B cell (primary cell): Measurements from ENCODE around the gene ARHGAP25. TPM values are rescaled to one million over a fixed set of nuclear protein-coding genes. Genes with fewer than 3 reads are reported as not detected.

Experiments
- ATAC-seq: fragments of 200-7000 bp; cut with Tn5 transposase; one replicate; pipeline ENCODE4 v1.10.0; 2021; ENCODE audit warnings: low read depth, mild to moderate bottlenecking, moderate number of reproducible peaks, moderate library complexity
- CTCF ChIA-PET: fragments of 350-600 bp; sonication (Branson Sonifier 250); formaldehyde crosslinking; loops from one replicate; lab custom pipeline; 2021; ENCODE audit warnings: antibody characterized with exemption, inconsistent platforms; lab: Charles Lee
- POLR2A ChIA-PET: fragments of 350-600 bp; sonication (Branson Sonifier 250); formaldehyde crosslinking; loops from one replicate; lab custom pipeline; 2021; ENCODE audit warnings: antibody characterized with exemption; lab: Charles Lee
- DNase-seq: peaks from one replicate; pipeline ENCODE4 v3.0.0; 2013
- H2AFZ ChIP-seq: 2 replicates; pipeline ENCODE4 v1.6.1; 2012; ENCODE audit warnings: mild to moderate bottlenecking, low read depth, low read length; ENCODE audit not compliant: insufficient read depth, poor library complexity, severe bottlenecking
- H3K27ac ChIP-seq, 2 donors: 1 replicate in 1 of 2; 2 replicates in 1 of 2; pipeline ENCODE4 v1.5.1; 2012 to 2013; ENCODE audit warnings: low read length in 2 of 2, mild to moderate bottlenecking in 2 of 2, moderate library complexity in 1 of 2
- H3K27me3 ChIP-seq, 4 experiments: fragments of 200-600 bp in 1 of 4; sonication (generic) in 1 of 4; replicated peaks in 1 of 4; 1 replicate in 2 of 4; 2 replicates in 2 of 4; pipeline versions ENCODE4 v1.6.1 to v1.7.0; 2013 to 2016; ENCODE audit warnings: low read length in 3 of 4, mild to moderate bottlenecking in 2 of 4, mixed read lengths in 1 of 4, moderate library complexity in 1 of 4; ENCODE audit not compliant: insufficient read depth in 4 of 4, control insufficient read depth in 3 of 4; ENCODE audit errors: control extremely low read depth in 1 of 4
- H3K36me3 ChIP-seq, 2 experiments: replicated peaks in 1 of 2; 1 replicate in 1 of 2; 2 replicates in 1 of 2; pipeline versions ENCODE4 v1.6.1 to v1.7.1; 2013; ENCODE audit warnings: low read length in 1 of 2; ENCODE audit not compliant: insufficient read depth in 2 of 2, control insufficient read depth in 1 of 2; ENCODE audit errors: control extremely low read depth in 1 of 2, extremely low read depth in 1 of 2
- H3K4me1 ChIP-seq, 2 donors: fragments of 200-600 bp in 1 of 2; sonication (generic) in 1 of 2; 1 replicate in 1 of 2; 2 replicates in 1 of 2; pipeline versions ENCODE4 v1.5.1 to v1.6.1; 2013 to 2017; ENCODE audit warnings: low read length in 2 of 2; ENCODE audit not compliant: control insufficient read depth in 2 of 2, insufficient read depth in 2 of 2
- H3K4me2 ChIP-seq: replicated peaks from 2 replicates; pipeline ENCODE3; 2012; ENCODE audit warnings: mild to moderate bottlenecking, low read depth, low read length; ENCODE audit not compliant: poor library complexity, severe bottlenecking
- H3K4me3 ChIP-seq, 5 experiments: fragments of 200-600 bp in 1 of 5; sonication (generic) in 1 of 5; 1 replicate in 3 of 5; 2 replicates in 2 of 5; pipeline versions ENCODE4 v1.5.1 to v1.7.0; 2011 to 2016; ENCODE audit warnings: low read length in 4 of 5, mild to moderate bottlenecking in 4 of 5, low read depth in 2 of 5, control low read depth in 1 of 5, moderate library complexity in 1 of 5; ENCODE audit not compliant: insufficient read depth in 1 of 5; ENCODE audit errors: control extremely low read depth in 1 of 5, extremely low read depth in 1 of 5
- H3K79me2 ChIP-seq: fragments of 200-600 bp; sonication (generic); one replicate; pipeline ENCODE4 v1.6.0; 2016; ENCODE audit warnings: low read length; ENCODE audit not compliant: control insufficient read depth, insufficient read depth
- H3K9ac ChIP-seq: fragments of 200-600 bp; sonication (generic); 2 replicates; pipeline ENCODE4 v1.6.1; 2017; ENCODE audit warnings: mild to moderate bottlenecking, low read length, moderate library complexity
- H3K9me3 ChIP-seq, 3 donors: one replicate each; pipeline versions ENCODE4 v1.6.1 to v1.7.1; 2013; ENCODE audit warnings: low read length in 2 of 3; ENCODE audit not compliant: control insufficient read depth in 2 of 3, insufficient read depth in 1 of 3; ENCODE audit errors: control extremely low read depth in 1 of 3
- H4K20me1 ChIP-seq: 2 replicates; pipeline ENCODE4 v1.6.0; 2012; ENCODE audit warnings: mild to moderate bottlenecking, low read length; ENCODE audit not compliant: insufficient read depth, control insufficient read depth, poor library complexity, severe bottlenecking
- H3K27ac Mint-ChIP-seq: one replicate; pipeline ENCODE4 v1.8.0; 2021; ENCODE audit warnings: mixed read lengths
- H3K27me3 Mint-ChIP-seq: one replicate; pipeline ENCODE4 v1.8.0; 2021; ENCODE audit warnings: mixed read lengths
- H3K4me1 Mint-ChIP-seq: one replicate; pipeline ENCODE4 v1.8.0; 2021; ENCODE audit warnings: mixed read lengths
- H3K4me3 Mint-ChIP-seq: one replicate; pipeline ENCODE4 v1.8.0; 2021; ENCODE audit warnings: mixed read lengths
- H3K9me3 Mint-ChIP-seq: one replicate; pipeline ENCODE4 v1.8.0; 2022; ENCODE audit warnings: mixed read lengths; ENCODE audit not compliant: insufficient read depth
- CTCF ChIP-seq: fragments of 200-600 bp; IDR thresholded peaks from one replicate; pipeline ENCODE4 v1.8.0; 2022; ENCODE audit warnings: antibody characterized with exemption, mild to moderate bottlenecking
- EZH2 ChIP-seq: IDR thresholded peaks from 2 replicates; pipeline ENCODE4 v1.6.1; 2012; ENCODE audit warnings: borderline replicate concordance, low read depth, mild to moderate bottlenecking, moderate library complexity, low read length; ENCODE audit not compliant: insufficient read depth, poor library complexity, severe bottlenecking
- WGBS: methylation state at CpG from one replicate; pipeline ENCODE4 v1.1.5; 2013; ENCODE audit warnings: missing lambda C conversion rate; ENCODE audit not compliant: insufficient coverage; 5-methylcytosine and 5-hydroxymethylcytosine counted together
- intact Hi-C: fragments of 100-400 bp; cut with micrococcal nuclease; formaldehyde crosslinking; loops from one replicate; pipeline ENCODE4 v1.10.0; 2022
- polyA plus RNA-seq: library from polyadenylated mRNA; depleted of rRNA; stranded (reverse); fragments of >200 nt; gene quantifications from 2 replicates; pipeline ENCODE4 v1.2.3, GENCODE V29; 2012
- total RNA-seq, 2 donors: library from RNA; stranded (reverse); fragments of 120-200 nt in 1 of 2; gene quantifications; 1 replicate in 1 of 2; 2 replicates in 1 of 2; pipeline versions ENCODE4 v1.2.3 to v1.2.4, GENCODE V29; 2013 to 2022

Gene ARHGAP25
- total and polyA plus RNA-seq, 2 donors (not counting 1 experiment from before 2014, with no cell fraction given), result 97.9 to 207 TPM

GRCh38 chr2:68809324-68810240, 75.0 kb downstream of the ARHGAP25 start:
- H3K4me1 Mint-ChIP-seq, result peaks cover 61% of the 10 kb centered on the region
- H2AFZ ChIP-seq, result no peak overlapping the region
- intact Hi-C loops, result loop anchor here (2.0 to 5.0 kb wide), 3 partner anchors 17 to 59 kb away; no protein-coding TSS in a partner anchor
- ATAC-seq, result peak; percentile 80
- peaks cover 26 to 28% of the 10 kb centered on the region in 2 donors for H3K4me1 ChIP-seq
- H3K9ac ChIP-seq, result no peak overlapping the region
- TF ChIP-seq CTCF, result no peak
- TF ChIP-seq EZH2, result no peak
- no peak overlapping the region for H3K4me3 ChIP-seq
- peaks cover 11 to 88% of the 10 kb centered on the region in 2 experiments for H3K36me3 ChIP-seq
- peak overlapping the region; percentile 46 for H3K4me3 Mint-ChIP-seq
- POLR2A ChIA-PET, result interaction anchor here (0.7 to 1.7 kb wide), 3 partner anchors 21 to 33 kb away, joined by 4 to 6 read pairs (median 4); no protein-coding TSS in a partner anchor
- no CpG with 5 or more reads among the region's 2 CpGs for WGBS
- peaks cover 15% of the 10 kb centered on the region for H4K20me1 ChIP-seq
- peak overlapping the region; percentile 57 to 84 for H3K27ac ChIP-seq
- H3K27ac Mint-ChIP-seq, result peak overlapping the region; percentile 89
- CTCF ChIA-PET, result interaction anchor here (0.8 to 3.7 kb wide), 8 partner anchors 11 to 101 kb away, joined by 3 to 19 read pairs (median 6); no protein-coding TSS in a partner anchor
- peak overlapping the region; percentile 44 for H3K4me2 ChIP-seq
- no peaks in the 10 kb centered on the region for H3K9me3 Mint-ChIP-seq
- H3K9me3 ChIP-seq, result no peaks in the 10 kb centered on the region
- no peaks in the 10 kb centered on the region for H3K27me3 Mint-ChIP-seq
- H3K27me3 ChIP-seq, result no peaks in the 10 kb centered on the region
- peak; percentile 69 for DNase-seq
- peaks cover 76% of the 10 kb centered on the region for H3K79me2 ChIP-seq

DNA sequence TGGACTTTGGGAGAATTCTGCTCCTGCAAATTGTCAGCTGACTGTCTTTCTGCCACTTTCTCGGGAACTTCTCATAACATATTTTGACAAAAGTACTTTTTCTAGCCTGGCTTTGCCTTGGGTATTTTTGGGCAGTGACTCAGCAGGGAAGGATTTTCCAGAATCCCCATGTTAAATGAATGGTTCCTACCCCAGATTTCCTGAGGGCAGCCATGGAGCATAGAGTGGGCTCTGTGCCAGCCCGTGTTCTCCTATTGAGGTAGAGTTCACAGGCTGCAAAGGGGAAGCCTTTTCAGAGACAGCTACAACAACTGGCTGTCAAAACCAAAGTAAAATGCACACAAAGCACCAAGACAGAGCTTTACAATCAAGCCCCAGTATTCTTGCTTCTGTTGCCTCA, 76.8 kb downstream of the ARHGAP25 start:
- DNase-seq (no peak), ATAC-seq (no peak)
- Histone ChIP-seq H2AFZ (no peak overlapping the region), H3K36me3 (peaks cover 17 to 88% of the 10 kb centered on the region in 2 experiments), H3K27ac (peak overlapping the region in 1 of 2 donors; percentile 84), H3K4me3 (no peak overlapping the region), H4K20me1 (peaks cover 21% of the 10 kb centered on the region), H3K4me1 (peaks cover 26 to 28% of the 10 kb centered on the region in 2 donors), H3K9me3 (no peaks in the 10 kb centered on the region), H3K9ac (no peak overlapping the region), H3K27me3 (no peaks in the 10 kb centered on the region), H3K4me2 (no peak overlapping the region), H3K79me2 (peaks cover 62% of the 10 kb centered on the region)
- H3K4me1 Mint-ChIP-seq, result peaks cover 55% of the 10 kb centered on the region
- intact Hi-C loops, result loop anchor here (2.0 to 5.0 kb wide), 2 partner anchors 34 to 61 kb away; no protein-coding TSS in a partner anchor
- peak overlapping the region; percentile 88 for H3K27ac Mint-ChIP-seq
- 70% methylated on average over 2 of the region's 2 CpGs for WGBS
- no peak overlapping the region for H3K4me3 Mint-ChIP-seq
- no peaks in the 10 kb centered on the region for H3K9me3 Mint-ChIP-seq
- ChIA-PET POLR2A (no interaction called here), CTCF (interaction anchor here (1.0 to 3.7 kb wide), 4 partner anchors 25 to 59 kb away, joined by 3 to 19 read pairs (median 6); no protein-coding TSS in a partner anchor)
- no peaks in the 10 kb centered on the region for H3K27me3 Mint-ChIP-seq
- TF ChIP-seq EZH2 (no peak), CTCF (no peak)
